HEK293 (cell line): ENCODE results near the gene UTP3.
A peak's percentile ranks its signal among the peaks of the same experiment; 100 is the strongest.

Source experiments
- GFI1B ChIP-seq: fragments of 450-650 bp; formaldehyde crosslinking; IDR thresholded peaks from 2 replicates; pipeline ENCODE4 v1.5.1; 2016; ENCODE audit warnings: missing biosample characterization, missing genetic modification characterization
- HOXD13 ChIP-seq: sonication (generic); formaldehyde crosslinking; IDR thresholded peaks from 2 replicates; pipeline ENCODE4 v1.8.0; 2022; ENCODE audit warnings: missing genetic modification reagents, borderline replicate concordance
- KLF16 ChIP-seq: fragments of 450-650 bp; formaldehyde crosslinking; IDR thresholded peaks from 2 replicates; pipeline ENCODE4 v1.5.1; 2017; ENCODE audit warnings: missing biosample characterization, missing genetic modification characterization
- KLF8 ChIP-seq: fragments of 450-650 bp; formaldehyde crosslinking; IDR thresholded peaks from 2 replicates; pipeline ENCODE4 v1.5.1; 2016; ENCODE audit warnings: missing biosample characterization, missing genetic modification characterization
- OVOL3 ChIP-seq: fragments of 450-650 bp; formaldehyde crosslinking; IDR thresholded peaks from 2 replicates; pipeline ENCODE4 v1.5.1; 2016; ENCODE audit warnings: missing biosample characterization, missing genetic modification characterization
- REPIN1 ChIP-seq: fragments of 450-650 bp; formaldehyde crosslinking; IDR thresholded peaks from 2 replicates; pipeline ENCODE4 v1.5.1; 2017; ENCODE audit warnings: missing biosample characterization, missing genetic modification characterization, low read depth
- SETDB1 ChIP-seq: IDR thresholded peaks from one replicate; pipeline ENCODE4 v1.6.1; 2017; ENCODE audit warnings: mild to moderate bottlenecking, low read length, moderate library complexity, mixed read lengths; ENCODE audit not compliant: insufficient read length
- SP2 ChIP-seq: fragments of 450-650 bp; formaldehyde crosslinking; IDR thresholded peaks from 2 replicates; pipeline ENCODE4 v1.5.1; 2016; ENCODE audit warnings: missing biosample characterization, missing genetic modification characterization
- WT1 ChIP-seq: fragments of 450-650 bp; formaldehyde crosslinking; IDR thresholded peaks from 2 replicates; pipeline ENCODE4 v1.5.1; 2016; ENCODE audit warnings: missing biosample characterization, missing genetic modification characterization
- ZFHX2 ChIP-seq: fragments of 450-650 bp; formaldehyde crosslinking; conservative IDR thresholded peaks from 2 replicates; pipeline ENCODE4 v1.5.1; 2016; ENCODE audit warnings: missing biosample characterization, missing genetic modification characterization
- ZIC2 ChIP-seq: fragments of 450-650 bp; formaldehyde crosslinking; IDR thresholded peaks from 2 replicates; pipeline ENCODE4 v1.5.1; 2016; ENCODE audit warnings: missing biosample characterization, missing genetic modification characterization
- ZNF10 ChIP-seq: fragments of 450-650 bp; formaldehyde crosslinking; IDR thresholded peaks from 2 replicates; pipeline ENCODE4 v1.5.1; 2017; ENCODE audit warnings: missing biosample characterization, missing genetic modification characterization
- ZNF114 ChIP-seq: fragments of 450-650 bp; formaldehyde crosslinking; IDR thresholded peaks from 2 replicates; pipeline ENCODE4 v1.5.0; 2017; ENCODE audit warnings: missing biosample characterization, missing genetic modification characterization
- ZNF155 ChIP-seq: fragments of 450-650 bp; formaldehyde crosslinking; IDR thresholded peaks from 2 replicates; pipeline ENCODE4 v1.5.1; 2016; ENCODE audit warnings: missing biosample characterization, missing genetic modification characterization
- ZNF2 ChIP-seq: fragments of 450-650 bp; formaldehyde crosslinking; IDR thresholded peaks from 2 replicates; pipeline ENCODE4 v1.5.1; 2016; ENCODE audit warnings: missing biosample characterization, missing genetic modification characterization
- ZNF221 ChIP-seq: fragments of 450-650 bp; formaldehyde crosslinking; IDR thresholded peaks from 2 replicates; pipeline ENCODE4 v1.5.1; 2017; ENCODE audit warnings: missing biosample characterization, missing genetic modification characterization, borderline replicate concordance
- ZNF23 ChIP-seq: fragments of 450-650 bp; formaldehyde crosslinking; IDR thresholded peaks from 2 replicates; pipeline ENCODE4 v1.5.1; 2016; ENCODE audit warnings: missing biosample characterization, missing genetic modification characterization, borderline replicate concordance
- ZNF335 ChIP-seq: fragments of 450-650 bp; formaldehyde crosslinking; conservative IDR thresholded peaks from 2 replicates; pipeline ENCODE4 v1.5.1; 2016; ENCODE audit warnings: missing biosample characterization, missing genetic modification characterization
- ZNF341 ChIP-seq: fragments of 450-650 bp; formaldehyde crosslinking; IDR thresholded peaks from 2 replicates; pipeline ENCODE4; 2016; ENCODE audit warnings: low read depth, missing biosample characterization, missing genetic modification characterization
- ZNF433 ChIP-seq: fragments of 450-650 bp; formaldehyde crosslinking; IDR thresholded peaks from 2 replicates; pipeline ENCODE4 v1.5.1; 2016; ENCODE audit warnings: missing biosample characterization, missing genetic modification characterization, low read depth
- ZNF510 ChIP-seq: fragments of 450-650 bp; formaldehyde crosslinking; IDR thresholded peaks from 2 replicates; pipeline ENCODE4 v1.5.1; 2018; ENCODE audit warnings: mild to moderate bottlenecking, missing genetic modification characterization, missing biosample characterization; ENCODE audit not compliant: insufficient replicate concordance
- ZNF544 ChIP-seq: fragments of 450-650 bp; formaldehyde crosslinking; IDR thresholded peaks from 2 replicates; pipeline ENCODE4 v1.5.0; 2017; ENCODE audit warnings: missing biosample characterization, missing genetic modification characterization
- ZNF555 ChIP-seq: fragments of 450-650 bp; formaldehyde crosslinking; conservative IDR thresholded peaks from 2 replicates; pipeline ENCODE4 v1.5.1; 2017; ENCODE audit warnings: missing biosample characterization, mild to moderate bottlenecking, missing genetic modification characterization, inconsistent platforms
- ZNF571 ChIP-seq: fragments of 450-650 bp; formaldehyde crosslinking; IDR thresholded peaks from 2 replicates; pipeline ENCODE4 v1.5.0; 2017; ENCODE audit warnings: missing biosample characterization, missing genetic modification characterization
- ZNF600 ChIP-seq: fragments of 450-650 bp; formaldehyde crosslinking; IDR thresholded peaks from 2 replicates; pipeline ENCODE4 v1.5.1; 2016; ENCODE audit warnings: missing biosample characterization, missing genetic modification characterization
- ZNF658 ChIP-seq: fragments of 450-650 bp; formaldehyde crosslinking; IDR thresholded peaks from 2 replicates; pipeline ENCODE4; 2016; ENCODE audit warnings: missing biosample characterization, missing genetic modification characterization
- ZNF701 ChIP-seq: fragments of 450-650 bp; formaldehyde crosslinking; IDR thresholded peaks from 2 replicates; pipeline ENCODE4 v1.5.1; 2016; ENCODE audit warnings: missing biosample characterization, missing genetic modification characterization
- TF ChIP-seq, protein P1 (sequence below): fragments of 450-650 bp; formaldehyde crosslinking; IDR thresholded peaks from 2 replicates; pipeline ENCODE4 v1.5.1; 2017; ENCODE audit warnings: missing biosample characterization, mild to moderate bottlenecking, missing genetic modification characterization, moderate library complexity
- TF ChIP-seq, protein P2 (sequence below): fragments of 450-650 bp; formaldehyde crosslinking; IDR thresholded peaks from 2 replicates; pipeline ENCODE4 v1.5.1; 2016; ENCODE audit warnings: missing biosample characterization, missing genetic modification characterization
- TF ChIP-seq, protein P3 (sequence below): fragments of 450-650 bp; formaldehyde crosslinking; IDR thresholded peaks from 2 replicates; pipeline ENCODE4 v1.5.1; 2016; ENCODE audit warnings: missing biosample characterization, missing genetic modification characterization
- TF ChIP-seq, protein P4 (sequence below): fragments of 450-650 bp; formaldehyde crosslinking; IDR thresholded peaks from 2 replicates; pipeline ENCODE4 v1.5.1; 2017; ENCODE audit warnings: missing biosample characterization, missing genetic modification characterization
- TF ChIP-seq, protein P5 (sequence below): fragments of 450-650 bp; formaldehyde crosslinking; IDR thresholded peaks from 2 replicates; pipeline ENCODE4 v1.5.1; 2016; ENCODE audit warnings: missing biosample characterization, missing genetic modification characterization

Gene UTP3

DNA sequence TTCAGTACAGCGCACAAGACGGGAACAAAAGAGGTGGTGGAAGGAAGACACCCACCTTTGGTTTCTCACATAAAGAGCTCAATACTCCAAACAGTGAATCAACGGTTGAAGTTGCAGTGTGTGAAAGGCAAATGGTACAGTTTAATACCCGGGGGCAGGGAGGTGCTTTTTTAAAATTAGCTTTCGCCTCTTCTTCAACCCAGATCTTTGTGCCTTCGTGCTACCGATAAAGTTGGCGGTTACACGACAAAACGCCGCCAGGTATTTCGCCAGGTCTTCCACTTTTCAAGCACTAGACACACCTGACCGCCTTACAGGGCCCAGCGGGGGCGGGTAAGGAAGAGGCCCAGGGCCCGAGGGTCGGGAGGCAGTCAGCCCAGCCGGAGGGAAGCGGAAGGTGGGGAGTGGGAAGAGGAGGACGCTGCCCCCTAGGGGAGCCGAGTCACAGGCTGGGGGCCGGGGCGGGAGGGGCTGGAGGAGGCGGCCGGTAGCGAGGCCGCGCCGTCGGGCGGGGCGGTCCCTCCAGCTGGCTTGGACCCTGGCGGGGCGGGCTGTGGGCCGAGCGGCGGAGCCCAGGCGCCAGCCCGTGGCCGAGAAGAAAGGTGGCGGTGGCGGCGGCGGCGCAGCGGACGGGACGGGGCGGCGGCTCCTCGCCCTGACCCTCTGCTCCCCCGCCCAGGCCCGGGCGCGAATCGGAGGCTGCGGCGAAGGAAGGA is 16.0 kb downstream of the UTP3 start (continued):
- TF ChIP-seq, protein P1, sequence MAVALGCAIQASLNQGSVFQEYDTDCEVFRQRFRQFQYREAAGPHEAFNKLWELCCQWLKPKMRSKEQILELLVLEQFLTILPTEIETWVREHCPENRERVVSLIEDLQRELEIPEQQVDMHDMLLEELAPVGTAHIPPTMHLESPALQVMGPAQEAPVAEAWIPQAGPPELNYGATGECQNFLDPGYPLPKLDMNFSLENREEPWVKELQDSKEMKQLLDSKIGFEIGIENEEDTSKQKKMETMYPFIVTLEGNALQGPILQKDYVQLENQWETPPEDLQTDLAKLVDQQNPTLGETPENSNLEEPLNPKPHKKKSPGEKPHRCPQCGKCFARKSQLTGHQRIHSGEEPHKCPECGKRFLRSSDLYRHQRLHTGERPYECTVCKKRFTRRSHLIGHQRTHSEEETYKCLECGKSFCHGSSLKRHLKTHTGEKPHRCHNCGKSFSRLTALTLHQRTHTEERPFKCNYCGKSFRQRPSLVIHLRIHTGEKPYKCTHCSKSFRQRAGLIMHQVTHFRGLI (tag by site-specific recombination) = peak; percentile 52; the same call in 1 of the 2 replicates
- no peak for TF ChIP-seq ZNF701
- no peak for TF ChIP-seq REPIN1 (tag by site-specific recombination)
- TF ChIP-seq, protein P2, sequence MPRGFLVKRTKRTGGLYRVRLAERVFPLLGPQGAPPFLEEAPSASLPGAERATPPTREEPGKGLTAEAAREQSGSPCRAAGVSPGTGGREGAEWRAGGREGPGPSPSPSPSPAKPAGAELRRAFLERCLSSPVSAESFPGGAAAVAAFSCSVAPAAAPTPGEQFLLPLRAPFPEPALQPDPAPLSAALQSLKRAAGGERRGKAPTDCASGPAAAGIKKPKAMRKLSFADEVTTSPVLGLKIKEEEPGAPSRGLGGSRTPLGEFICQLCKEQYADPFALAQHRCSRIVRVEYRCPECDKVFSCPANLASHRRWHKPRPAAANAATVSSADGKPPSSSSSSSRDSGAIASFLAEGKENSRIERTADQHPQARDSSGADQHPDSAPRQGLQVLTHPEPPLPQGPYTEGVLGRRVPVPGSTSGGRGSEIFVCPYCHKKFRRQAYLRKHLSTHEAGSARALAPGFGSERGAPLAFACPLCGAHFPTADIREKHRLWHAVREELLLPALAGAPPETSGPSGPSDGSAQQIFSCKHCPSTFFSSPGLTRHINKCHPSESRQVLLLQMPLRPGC (tag by site-specific recombination) = no peak
- TF ChIP-seq ZNF571 (tag by site-specific recombination) = no peak
- TF ChIP-seq SP2 (tag by site-specific recombination) = peak; percentile 69
- peak; percentile 44; the same call in 1 of the 2 replicates for TF ChIP-seq ZNF2 (tag by site-specific recombination)
- no peak for TF ChIP-seq KLF16 (tag by site-specific recombination)
- no peak for TF ChIP-seq GFI1B (tag by site-specific recombination)
- TF ChIP-seq, protein P3, sequence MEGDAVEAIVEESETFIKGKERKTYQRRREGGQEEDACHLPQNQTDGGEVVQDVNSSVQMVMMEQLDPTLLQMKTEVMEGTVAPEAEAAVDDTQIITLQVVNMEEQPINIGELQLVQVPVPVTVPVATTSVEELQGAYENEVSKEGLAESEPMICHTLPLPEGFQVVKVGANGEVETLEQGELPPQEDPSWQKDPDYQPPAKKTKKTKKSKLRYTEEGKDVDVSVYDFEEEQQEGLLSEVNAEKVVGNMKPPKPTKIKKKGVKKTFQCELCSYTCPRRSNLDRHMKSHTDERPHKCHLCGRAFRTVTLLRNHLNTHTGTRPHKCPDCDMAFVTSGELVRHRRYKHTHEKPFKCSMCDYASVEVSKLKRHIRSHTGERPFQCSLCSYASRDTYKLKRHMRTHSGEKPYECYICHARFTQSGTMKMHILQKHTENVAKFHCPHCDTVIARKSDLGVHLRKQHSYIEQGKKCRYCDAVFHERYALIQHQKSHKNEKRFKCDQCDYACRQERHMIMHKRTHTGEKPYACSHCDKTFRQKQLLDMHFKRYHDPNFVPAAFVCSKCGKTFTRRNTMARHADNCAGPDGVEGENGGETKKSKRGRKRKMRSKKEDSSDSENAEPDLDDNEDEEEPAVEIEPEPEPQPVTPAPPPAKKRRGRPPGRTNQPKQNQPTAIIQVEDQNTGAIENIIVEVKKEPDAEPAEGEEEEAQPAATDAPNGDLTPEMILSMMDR (tag by site-specific recombination) = peak; percentile 58
- TF ChIP-seq ZNF600 (tag by site-specific recombination) = peak; percentile 65
- TF ChIP-seq ZFHX2 (tag by site-specific recombination) = peak; percentile 60
- no peak for TF ChIP-seq ZNF221 (tag by site-specific recombination)
- no peak for TF ChIP-seq HOXD13 (CRISPR knock-in tag)
- no peak for TF ChIP-seq OVOL3 (tag by site-specific recombination)
- no peak for TF ChIP-seq ZNF658 (tag by site-specific recombination)
- TF ChIP-seq ZNF335 (tag by site-specific recombination) = peak; percentile 66; the same call in 1 of the 2 replicates
- TF ChIP-seq, protein P4, sequence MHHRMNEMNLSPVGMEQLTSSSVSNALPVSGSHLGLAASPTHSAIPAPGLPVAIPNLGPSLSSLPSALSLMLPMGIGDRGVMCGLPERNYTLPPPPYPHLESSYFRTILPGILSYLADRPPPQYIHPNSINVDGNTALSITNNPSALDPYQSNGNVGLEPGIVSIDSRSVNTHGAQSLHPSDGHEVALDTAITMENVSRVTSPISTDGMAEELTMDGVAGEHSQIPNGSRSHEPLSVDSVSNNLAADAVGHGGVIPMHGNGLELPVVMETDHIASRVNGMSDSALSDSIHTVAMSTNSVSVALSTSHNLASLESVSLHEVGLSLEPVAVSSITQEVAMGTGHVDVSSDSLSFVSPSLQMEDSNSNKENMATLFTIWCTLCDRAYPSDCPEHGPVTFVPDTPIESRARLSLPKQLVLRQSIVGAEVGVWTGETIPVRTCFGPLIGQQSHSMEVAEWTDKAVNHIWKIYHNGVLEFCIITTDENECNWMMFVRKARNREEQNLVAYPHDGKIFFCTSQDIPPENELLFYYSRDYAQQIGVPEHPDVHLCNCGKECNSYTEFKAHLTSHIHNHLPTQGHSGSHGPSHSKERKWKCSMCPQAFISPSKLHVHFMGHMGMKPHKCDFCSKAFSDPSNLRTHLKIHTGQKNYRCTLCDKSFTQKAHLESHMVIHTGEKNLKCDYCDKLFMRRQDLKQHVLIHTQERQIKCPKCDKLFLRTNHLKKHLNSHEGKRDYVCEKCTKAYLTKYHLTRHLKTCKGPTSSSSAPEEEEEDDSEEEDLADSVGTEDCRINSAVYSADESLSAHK = no peak
- peak; percentile 64 for TF ChIP-seq ZNF341 (tag by site-specific recombination)
- TF ChIP-seq ZNF155 (tag by site-specific recombination) = no peak
- no peak for TF ChIP-seq ZNF10
- TF ChIP-seq SETDB1 = no peak
- TF ChIP-seq ZIC2 (tag by site-specific recombination) = peak; percentile 39
- TF ChIP-seq ZNF510 = no peak
- TF ChIP-seq ZNF544 = no peak
- peak; percentile 38; the same call in 1 of the 2 replicates for TF ChIP-seq WT1
- TF ChIP-seq KLF8 (tag by site-specific recombination) = peak; percentile 53; the same call in 1 of the 2 replicates
- TF ChIP-seq, protein P5, sequence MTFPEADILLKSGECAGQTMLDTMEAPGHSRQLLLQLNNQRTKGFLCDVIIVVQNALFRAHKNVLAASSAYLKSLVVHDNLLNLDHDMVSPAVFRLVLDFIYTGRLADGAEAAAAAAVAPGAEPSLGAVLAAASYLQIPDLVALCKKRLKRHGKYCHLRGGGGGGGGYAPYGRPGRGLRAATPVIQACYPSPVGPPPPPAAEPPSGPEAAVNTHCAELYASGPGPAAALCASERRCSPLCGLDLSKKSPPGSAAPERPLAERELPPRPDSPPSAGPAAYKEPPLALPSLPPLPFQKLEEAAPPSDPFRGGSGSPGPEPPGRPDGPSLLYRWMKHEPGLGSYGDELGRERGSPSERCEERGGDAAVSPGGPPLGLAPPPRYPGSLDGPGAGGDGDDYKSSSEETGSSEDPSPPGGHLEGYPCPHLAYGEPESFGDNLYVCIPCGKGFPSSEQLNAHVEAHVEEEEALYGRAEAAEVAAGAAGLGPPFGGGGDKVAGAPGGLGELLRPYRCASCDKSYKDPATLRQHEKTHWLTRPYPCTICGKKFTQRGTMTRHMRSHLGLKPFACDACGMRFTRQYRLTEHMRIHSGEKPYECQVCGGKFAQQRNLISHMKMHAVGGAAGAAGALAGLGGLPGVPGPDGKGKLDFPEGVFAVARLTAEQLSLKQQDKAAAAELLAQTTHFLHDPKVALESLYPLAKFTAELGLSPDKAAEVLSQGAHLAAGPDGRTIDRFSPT (tag by site-specific recombination) = no peak
- no peak for TF ChIP-seq ZNF433 (tag by site-specific recombination)
- TF ChIP-seq ZNF114 = no peak
- TF ChIP-seq ZNF23 (tag by site-specific recombination) = no peak
- TF ChIP-seq ZNF555 = no peak
